Ascending aorta (tissue), 2 donors: Measurements from ENCODE around the gene CDH23. TPM values are rescaled to one million over a fixed set of nuclear protein-coding genes. Genes with fewer than 3 reads are reported as not detected.

ENCODE experiments used
- DNase-seq, 2 donors: peaks; one replicate each; pipeline ENCODE4 v3.0.0-alpha.2; 2019; ENCODE audit warnings: low spot score in 2 of 2
- H3K27ac ChIP-seq, 2 donors: fragments of 200-600 bp; sonication (generic); one replicate each; pipeline ENCODE4 v1.5.1; 2016 to 2017; ENCODE audit warnings: mild to moderate bottlenecking in 1 of 2
- H3K27me3 ChIP-seq: fragments of 200-600 bp; sonication (generic); one replicate; pipeline ENCODE4 v1.5.1; 2017
- H3K36me3 ChIP-seq, 2 donors: fragments of 200-600 bp; sonication (generic); one replicate each; pipeline ENCODE4 v1.5.1; 2016
- H3K4me1 ChIP-seq, 2 donors: fragments of 200-600 bp; sonication (generic); one replicate each; pipeline ENCODE4 v1.5.1; 2016 to 2017; ENCODE audit warnings: mild to moderate bottlenecking in 1 of 2
- H3K4me3 ChIP-seq, 2 donors: fragments of 200-600 bp; sonication (generic); one replicate each; pipeline ENCODE4 v1.5.1; 2016 to 2017; ENCODE audit warnings: mild to moderate bottlenecking in 1 of 2
- H3K9me3 ChIP-seq, 2 donors: fragments of 200-600 bp; sonication (generic); one replicate each; pipeline ENCODE4 v1.5.1; 2016
- CTCF ChIP-seq, 3 experiments: fragments of 200-600 bp in 2 of 3; fragments of 450-650 bp in 1 of 3; sonication (generic) in 2 of 3; IDR thresholded peaks; one replicate each; pipeline ENCODE4 v1.5.1; 2016 to 2019; ENCODE audit warnings: antibody characterized with exemption in 3 of 3, mild to moderate bottlenecking in 1 of 3, moderate library complexity in 1 of 3
- intact Hi-C: fragments of 100-400 bp; cut with DNase I; formaldehyde crosslinking; loops from one replicate; pipeline ENCODE4 v1.15.1; 2023
- total RNA-seq: library from RNA; depleted of rRNA; stranded (reverse); fragments of >200 nt; gene quantifications from one replicate; pipeline ENCODE4 v1.1.0, GENCODE V29; 2016

The CDH23 gene
- total RNA-seq, 1 donor from 2014 or later: 40.9 TPM

DNA sequence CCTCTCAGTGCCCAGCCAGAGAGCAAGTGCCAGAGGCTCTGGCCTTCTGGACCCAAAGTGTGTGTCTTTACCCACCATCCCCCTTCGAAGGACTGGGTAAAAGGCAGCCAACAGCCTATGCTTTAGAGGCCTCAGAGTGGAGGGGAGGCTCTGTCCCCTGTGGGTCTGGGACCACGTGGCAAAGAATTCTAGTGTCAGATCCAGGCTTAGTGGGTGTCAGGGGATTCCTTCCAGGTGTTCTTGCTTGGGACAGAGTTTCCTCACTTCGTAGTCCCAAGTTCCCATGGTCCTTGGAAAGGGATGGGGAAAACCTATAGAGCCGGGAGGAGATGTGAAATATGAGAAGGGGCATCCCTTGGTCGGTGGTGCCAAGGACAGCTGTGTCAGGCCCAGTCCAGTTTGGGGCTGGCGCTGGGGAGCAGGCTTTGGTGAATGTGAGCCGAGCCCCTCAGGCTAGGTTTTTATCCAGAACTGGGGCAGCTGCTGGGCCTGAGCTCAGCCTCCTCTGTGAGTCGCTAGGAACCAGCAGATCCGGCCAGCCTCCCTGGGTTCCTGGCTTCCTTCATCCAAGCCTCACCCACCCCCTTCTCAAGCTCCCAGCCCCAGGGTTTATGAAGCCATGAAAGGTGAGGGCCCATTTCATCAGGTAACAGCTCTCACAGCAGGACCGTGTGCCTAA, 251.7 kb downstream of the CDH23 start:
- Histone ChIP-seq H3K4me1 (no peaks in the 10 kb centered on the region), H3K27ac (no peak overlapping the region), H3K9me3 (no peaks in the 10 kb centered on the region), H3K27me3 (no peaks in the 10 kb centered on the region), H3K36me3 (no peaks in the 10 kb centered on the region), H3K4me3 (no peak overlapping the region)
- no peak for TF ChIP-seq CTCF (IDR thresholded peaks at IDR 0.05)
- DNase-seq: no peak
- intact Hi-C loops: no loop called here

DNA sequence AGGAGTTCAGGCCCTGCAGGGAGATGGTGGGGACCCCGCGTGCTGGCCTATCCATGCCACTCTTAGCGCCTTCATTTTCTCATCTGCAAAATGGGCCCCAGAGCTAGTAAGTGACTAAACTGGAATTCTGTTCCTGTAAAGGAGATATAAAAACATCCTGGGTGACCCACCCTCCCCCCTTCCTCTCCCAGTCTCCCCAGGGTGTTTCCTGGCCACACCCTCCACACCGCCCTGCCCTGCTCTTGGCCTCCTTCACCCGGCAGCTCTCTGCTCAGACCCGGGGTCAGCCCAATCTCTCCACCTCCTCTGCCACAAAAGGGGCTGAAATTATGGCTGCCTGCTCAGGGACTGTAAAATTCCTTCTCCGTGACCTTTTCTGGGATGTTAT, 252.2 kb downstream of the CDH23 start:
- no peaks in the 10 kb centered on the region for H3K9me3 ChIP-seq
- H3K27ac ChIP-seq: no peak overlapping the region
- no peak overlapping the region for H3K4me3 ChIP-seq
- H3K4me1 ChIP-seq: no peaks in the 10 kb centered on the region
- intact Hi-C loops: no loop called here
- no peak for TF ChIP-seq CTCF (IDR thresholded peaks at IDR 0.05)
- H3K27me3 ChIP-seq: no peaks in the 10 kb centered on the region
- H3K36me3 ChIP-seq: no peaks in the 10 kb centered on the region
- no peak for DNase-seq

- Histone ChIP-seq H3K4me3 (no peak overlapping the region), H3K4me1 (no peaks in the 10 kb centered on the region), H3K36me3 (no peaks in the 10 kb centered on the region), H3K9me3 (no peaks in the 10 kb centered on the region), H3K27me3 (no peaks in the 10 kb centered on the region), H3K27ac (no peak overlapping the region)
- no peak for TF ChIP-seq CTCF (IDR thresholded peaks at IDR 0.05)
- intact Hi-C loops: no loop called here
- DNase-seq: no peak
Observed at GRCh38 chr10:71649631-71650030, 252.9 kb downstream of the CDH23 start.

DNA sequence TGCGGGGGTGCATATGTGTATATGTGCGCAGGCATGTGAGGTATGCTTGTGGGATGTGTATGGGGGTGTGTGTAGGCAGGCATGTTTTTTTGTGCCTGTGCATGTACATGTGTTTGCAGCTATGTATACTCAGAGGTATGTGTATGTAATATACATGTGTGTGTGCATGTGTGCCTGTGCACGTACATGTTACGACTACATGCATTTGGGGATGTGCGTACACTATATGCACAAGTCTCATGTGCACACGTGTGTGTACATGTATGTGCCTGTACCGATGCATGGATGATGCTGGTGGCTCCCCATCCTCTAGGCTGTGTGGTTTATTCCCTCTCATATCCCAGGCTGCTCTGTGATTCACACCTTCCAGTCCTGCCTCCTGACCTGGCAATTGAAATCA, 253.7 kb downstream of the CDH23 start:
- Histone ChIP-seq H3K4me1 (no peaks in the 10 kb centered on the region), H3K9me3 (no peaks in the 10 kb centered on the region), H3K27me3 (no peaks in the 10 kb centered on the region), H3K36me3 (no peaks in the 10 kb centered on the region), H3K27ac (no peak overlapping the region), H3K4me3 (no peak overlapping the region)
- DNase-seq: no peak
- TF ChIP-seq CTCF (IDR thresholded peaks at IDR 0.05): no peak
- intact Hi-C loops: no loop called here

DNA sequence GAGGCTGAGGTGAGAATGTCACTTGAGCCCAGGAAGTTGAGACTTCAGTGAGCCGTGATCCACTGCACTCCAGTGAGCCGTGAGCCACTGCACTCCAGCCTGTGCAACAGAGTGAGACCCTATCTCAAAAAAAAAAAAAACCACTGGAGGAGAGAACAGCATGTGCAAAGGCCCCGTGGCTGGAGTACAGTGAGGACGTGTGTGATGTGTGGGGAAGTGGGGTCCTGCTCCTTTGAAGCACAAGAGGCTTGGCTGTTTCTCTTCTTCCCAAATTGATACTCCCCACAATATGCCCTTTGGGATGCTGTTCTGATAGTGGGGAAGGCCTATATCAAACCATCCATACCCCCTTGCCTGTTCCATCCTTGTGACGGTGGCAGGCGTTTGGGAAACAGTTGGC, 254.7 kb downstream of the CDH23 start:
- H3K27ac ChIP-seq: no peak overlapping the region
- no peak overlapping the region for H3K4me3 ChIP-seq
- no peaks in the 10 kb centered on the region for H3K27me3 ChIP-seq
- no peak for DNase-seq
- intact Hi-C loops: no loop called here
- no peaks in the 10 kb centered on the region for H3K4me1 ChIP-seq
- H3K36me3 ChIP-seq: no peaks in the 10 kb centered on the region
- no peak for TF ChIP-seq CTCF (IDR thresholded peaks at IDR 0.05)
- no peaks in the 10 kb centered on the region for H3K9me3 ChIP-seq

GRCh38 chr10:71651928-71652327, 255.2 kb downstream of the CDH23 start:
- no peak for TF ChIP-seq CTCF (IDR thresholded peaks at IDR 0.05)
- Histone ChIP-seq H3K36me3 (no peaks in the 10 kb centered on the region), H3K4me3 (no peak overlapping the region), H3K27ac (no peak overlapping the region), H3K9me3 (no peaks in the 10 kb centered on the region), H3K4me1 (no peaks in the 10 kb centered on the region), H3K27me3 (no peaks in the 10 kb centered on the region)
- DNase-seq: no peak
- intact Hi-C loops: no loop called here
